ENCODE results near the gene EVC. TPM values are rescaled to one million over a fixed set of nuclear protein-coding genes. Genes with fewer than 3 reads are reported as not detected.
A peak's percentile ranks its signal among the peaks of the same experiment; 100 is the strongest.

EVC gene
- total RNA-seq, 2 donors from 2014 or later: 7.2 TPM; not detected in 1

GRCh38 chr4:5730993-5731990, 20.3 kb downstream of the EVC start:
- no peaks in the 10 kb centered on the region for H3K9me3 Mint-ChIP-seq
- ATAC-seq: peak in 1 of 2 donors; percentile 43
- H3K27me3 Mint-ChIP-seq: peaks cover 0 to 8% of the 10 kb centered on the region in 2 donors
- H3K4me3 Mint-ChIP-seq: no peak overlapping the region
- no peaks in the 10 kb centered on the region for H3K36me3 Mint-ChIP-seq
- no peak overlapping the region for H3K27ac Mint-ChIP-seq
- DNase-seq (ENCODE audit: low spot score): no peak
- no peaks in the 10 kb centered on the region for H3K4me1 Mint-ChIP-seq (ENCODE audit: low read depth in 2 of 2)

GRCh38 chr4:5732158-5732557, 21.2 kb downstream of the EVC start:
- ATAC-seq (no peak), DNase-seq (ENCODE audit: low spot score) (no peak)
- Mint-ChIP-seq H3K4me1 (ENCODE audit: low read depth in 2 of 2) (no peaks in the 10 kb centered on the region), H3K27ac (no peak overlapping the region), H3K9me3 (no peaks in the 10 kb centered on the region), H3K4me3 (no peak overlapping the region), H3K27me3 (peaks cover 0 to 8% of the 10 kb centered on the region in 2 donors), H3K36me3 (no peaks in the 10 kb centered on the region)

- H3K27ac Mint-ChIP-seq: no peak overlapping the region
- no peak for DNase-seq (ENCODE audit: low spot score)
- no peaks in the 10 kb centered on the region for H3K4me1 Mint-ChIP-seq (ENCODE audit: low read depth in 2 of 2)
- H3K36me3 Mint-ChIP-seq: no peaks in the 10 kb centered on the region
- H3K27me3 Mint-ChIP-seq: peaks cover 0 to 3% of the 10 kb centered on the region in 2 donors
- H3K4me3 Mint-ChIP-seq: no peak overlapping the region
- peak; percentile 29 for ATAC-seq
- H3K9me3 Mint-ChIP-seq: no peaks in the 10 kb centered on the region
Measured at GRCh38 chr4:5734853-5735252, 23.9 kb downstream of the EVC start.

DNA sequence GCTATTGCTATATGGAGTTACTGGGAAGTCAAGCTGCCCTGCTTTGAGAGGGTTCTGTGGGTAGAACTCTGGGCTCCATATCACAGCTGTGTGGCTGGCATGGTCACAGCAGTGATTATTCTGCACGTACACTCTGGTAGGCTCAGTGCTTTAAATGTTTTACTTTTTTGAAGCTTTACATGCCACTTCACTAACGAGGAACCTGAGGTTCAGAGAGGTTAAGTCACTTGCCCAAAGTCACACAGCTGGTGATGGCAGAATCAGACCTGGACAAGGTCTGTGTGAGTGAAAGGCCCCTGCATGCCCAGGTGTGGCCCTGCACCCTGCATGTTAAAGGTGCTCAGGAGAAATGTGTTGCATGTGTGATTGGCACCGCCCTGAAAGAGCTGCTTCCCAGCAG, 24.5 kb downstream of the EVC start:
- H3K9me3 Mint-ChIP-seq: no peaks in the 10 kb centered on the region

GRCh38 chr4:5738061-5738460, 27.1 kb downstream of the EVC start:
- peaks cover 0 to 3% of the 10 kb centered on the region in 2 donors for H3K27me3 Mint-ChIP-seq
- no peaks in the 10 kb centered on the region for H3K9me3 Mint-ChIP-seq
- no peaks in the 10 kb centered on the region for H3K36me3 Mint-ChIP-seq
- no peak overlapping the region for H3K4me3 Mint-ChIP-seq
- no peak for DNase-seq (ENCODE audit: low spot score)
- H3K4me1 Mint-ChIP-seq (ENCODE audit: low read depth in 2 of 2): no peaks in the 10 kb centered on the region
- no peak overlapping the region for H3K27ac Mint-ChIP-seq
- no peak for ATAC-seq

More for the DNA sequence above, 24.5 kb downstream of the EVC start:
- ATAC-seq (no peak), DNase-seq (ENCODE audit: low spot score) (no peak)
- H3K4me3 Mint-ChIP-seq: no peak overlapping the region
- no peaks in the 10 kb centered on the region for H3K4me1 Mint-ChIP-seq (ENCODE audit: low read depth in 2 of 2)
- H3K27ac Mint-ChIP-seq: no peak overlapping the region
- no peaks in the 10 kb centered on the region for H3K36me3 Mint-ChIP-seq
- H3K27me3 Mint-ChIP-seq: peaks cover 0 to 3% of the 10 kb centered on the region in 2 donors

GRCh38 chr4:5742388-5742787, 31.4 kb downstream of the EVC start:
- Mint-ChIP-seq H3K27ac (no peak overlapping the region), H3K4me1 (ENCODE audit: low read depth in 2 of 2) (no peaks in the 10 kb centered on the region), H3K4me3 (no peak overlapping the region), H3K9me3 (no peaks in the 10 kb centered on the region), H3K36me3 (no peaks in the 10 kb centered on the region), H3K27me3 (no peaks in the 10 kb centered on the region)
- ATAC-seq (no peak), DNase-seq (ENCODE audit: low spot score) (no peak)

- Mint-ChIP-seq H3K4me3 (no peak overlapping the region), H3K9me3 (no peaks in the 10 kb centered on the region), H3K36me3 (no peaks in the 10 kb centered on the region), H3K27ac (no peak overlapping the region), H3K27me3 (no peaks in the 10 kb centered on the region), H3K4me1 (ENCODE audit: low read depth in 2 of 2) (no peaks in the 10 kb centered on the region)
- ATAC-seq: no peak
- DNase-seq (ENCODE audit: low spot score): no peak
Measured at GRCh38 chr4:5742968-5743367, 32.0 kb downstream of the EVC start.

- H3K27me3 Mint-ChIP-seq: no peaks in the 10 kb centered on the region
- no peak overlapping the region for H3K4me3 Mint-ChIP-seq
- DNase-seq (ENCODE audit: low spot score) (no peak), ATAC-seq (peak in 1 of 2 donors; percentile 7)
- H3K27ac Mint-ChIP-seq: no peak overlapping the region
- H3K36me3 Mint-ChIP-seq: no peaks in the 10 kb centered on the region
- H3K4me1 Mint-ChIP-seq (ENCODE audit: low read depth in 2 of 2): no peaks in the 10 kb centered on the region
- H3K9me3 Mint-ChIP-seq: no peaks in the 10 kb centered on the region
Measured at GRCh38 chr4:5746250-5746649, 35.2 kb downstream of the EVC start.

GRCh38 chr4:5746829-5747737, 36.1 kb downstream of the EVC start:
- H3K36me3 Mint-ChIP-seq: no peaks in the 10 kb centered on the region
- H3K4me3 Mint-ChIP-seq: no peak overlapping the region
- no peak overlapping the region for H3K27ac Mint-ChIP-seq
- no peaks in the 10 kb centered on the region for H3K4me1 Mint-ChIP-seq (ENCODE audit: low read depth in 2 of 2)
- no peaks in the 10 kb centered on the region for H3K27me3 Mint-ChIP-seq
- DNase-seq (ENCODE audit: low spot score) (no peak), ATAC-seq (no peak)
- no peaks in the 10 kb centered on the region for H3K9me3 Mint-ChIP-seq

DNA sequence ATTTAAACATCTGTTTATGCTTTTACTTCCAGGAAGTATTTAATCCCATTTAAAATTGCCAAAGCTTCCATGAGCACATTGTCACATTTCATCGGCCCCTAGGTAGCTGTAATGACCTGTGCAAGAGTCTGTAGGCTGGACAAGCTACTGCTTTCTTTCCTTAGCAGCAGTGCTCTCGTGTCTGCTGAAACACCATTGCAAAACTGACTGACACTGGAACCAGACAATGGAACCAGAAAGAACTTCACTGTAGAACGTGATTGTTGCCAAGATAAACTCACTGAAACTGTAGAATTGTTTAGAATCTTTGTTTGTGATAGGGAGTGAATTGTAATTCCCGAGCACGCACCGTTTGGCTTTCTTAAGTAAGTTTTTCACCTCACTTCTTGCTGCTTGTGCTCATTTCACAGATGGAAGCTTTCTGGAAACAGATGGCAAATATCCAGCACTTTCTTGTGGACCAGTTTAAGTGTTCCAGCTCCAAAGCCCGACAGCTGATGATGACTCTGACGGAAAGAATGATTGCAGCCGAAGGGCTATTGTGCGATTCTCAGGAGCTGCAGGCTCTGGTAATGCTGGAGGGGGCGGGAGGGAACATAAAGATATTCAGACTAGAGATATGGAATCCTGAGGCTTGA, 36.9 kb downstream of the EVC start:
- Mint-ChIP-seq H3K36me3 (no peaks in the 10 kb centered on the region), H3K4me3 (no peak overlapping the region), H3K4me1 (ENCODE audit: low read depth in 2 of 2) (no peaks in the 10 kb centered on the region), H3K9me3 (no peaks in the 10 kb centered on the region), H3K27me3 (no peaks in the 10 kb centered on the region), H3K27ac (no peak overlapping the region)
- ATAC-seq: no peak
- no peak for DNase-seq (ENCODE audit: low spot score)

DNA sequence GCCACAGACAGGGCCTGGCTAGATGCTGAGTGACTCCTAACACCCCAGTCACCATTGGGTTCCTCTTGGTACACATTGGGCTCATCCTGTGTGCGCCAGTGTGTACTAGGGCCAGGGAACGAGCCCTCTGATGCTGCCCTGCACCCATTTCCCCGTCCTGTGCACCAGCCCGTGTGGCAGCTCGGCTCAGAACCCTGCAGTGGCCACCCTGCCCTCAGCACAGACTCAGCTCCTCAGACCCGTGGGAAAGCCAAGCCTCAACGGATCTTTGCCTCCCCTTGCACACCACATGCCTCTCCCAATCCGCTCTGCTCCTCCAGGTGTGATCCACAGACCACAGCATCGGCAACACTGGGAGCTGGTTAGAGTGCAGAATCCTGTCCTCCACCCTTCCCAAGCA, 38.6 kb downstream of the EVC start:
- no peak for DNase-seq (ENCODE audit: low spot score)
- Mint-ChIP-seq H3K36me3 (no peaks in the 10 kb centered on the region), H3K4me3 (no peak overlapping the region), H3K4me1 (ENCODE audit: low read depth in 2 of 2) (no peaks in the 10 kb centered on the region), H3K27ac (no peak overlapping the region), H3K27me3 (no peaks in the 10 kb centered on the region), H3K9me3 (no peaks in the 10 kb centered on the region)
- ATAC-seq: no peak

- ATAC-seq: no peak
- Mint-ChIP-seq H3K4me3 (no peak overlapping the region), H3K9me3 (no peaks in the 10 kb centered on the region), H3K4me1 (ENCODE audit: low read depth in 2 of 2) (no peaks in the 10 kb centered on the region), H3K36me3 (no peaks in the 10 kb centered on the region), H3K27ac (no peak overlapping the region), H3K27me3 (no peaks in the 10 kb centered on the region)
- no peak for DNase-seq (ENCODE audit: low spot score)
Measured at GRCh38 chr4:5750052-5750945, 39.3 kb downstream of the EVC start.

Measured in natural killer cell treated with Interleukin-12 subunit alpha and Interleukin-12 subunit beta and Interleukin-15 and Interleukin-18, amount 100 ng/mL, for 72 hours (primary cell).